Neuronal stem cell (in vitro differentiated cells): ENCODE measurements around the gene NOS3. TPM values are rescaled to one million over a fixed set of nuclear protein-coding genes. Genes with fewer than 3 reads are reported as not detected.

Experiments used
- DNase-seq: peaks from one replicate; pipeline ENCODE4 v3.0.0-alpha.2; 2013; ENCODE audit warnings: low spot score
- H2AFZ ChIP-seq: one replicate; pipeline ENCODE4 v1.6.1; 2013; ENCODE audit warnings: mild to moderate bottlenecking, low read length, inconsistent platforms
- H2AK5ac ChIP-seq: 2 replicates; pipeline ENCODE4 v1.6.1; 2013; ENCODE audit warnings: low read depth, mild to moderate bottlenecking, inconsistent platforms, low read length, moderate library complexity, mixed read lengths
- H2BK120ac ChIP-seq: 2 replicates; pipeline ENCODE4 v1.6.1; 2013; ENCODE audit warnings: low read depth, mild to moderate bottlenecking, inconsistent platforms, low read length, moderate library complexity, mixed read lengths
- H2BK12ac ChIP-seq: one replicate; pipeline ENCODE4 v1.6.1; 2013; ENCODE audit warnings: low read length, inconsistent platforms
- H2BK15ac ChIP-seq: 2 replicates; pipeline ENCODE4 v1.6.1; 2013; ENCODE audit warnings: mild to moderate bottlenecking, low read length, inconsistent platforms, mixed read lengths
- H2BK5ac ChIP-seq: one replicate; pipeline ENCODE4 v1.6.1; 2013; ENCODE audit warnings: inconsistent platforms, mild to moderate bottlenecking, low read length, moderate library complexity
- H3K14ac ChIP-seq: one replicate; pipeline ENCODE4 v1.6.1; 2013; ENCODE audit warnings: low read length, inconsistent platforms
- H3K18ac ChIP-seq: 2 replicates; pipeline ENCODE4 v1.6.1; 2013; ENCODE audit warnings: low read length, inconsistent platforms
- H3K23ac ChIP-seq: 2 replicates; pipeline ENCODE4 v1.6.1; 2013; ENCODE audit warnings: low read depth, mild to moderate bottlenecking, mixed read lengths, low read length, inconsistent platforms; ENCODE audit not compliant: poor library complexity
- H3K27ac ChIP-seq: replicated peaks from 3 replicates; pipeline ENCODE4 v1.5.1; 2013; ENCODE audit warnings: low read length, inconsistent platforms
- H3K27me3 ChIP-seq, 3 experiments: 2 replicates each; pipeline ENCODE4 v1.6.1; 2013; ENCODE audit warnings: low read length in 3 of 3, mild to moderate bottlenecking in 2 of 3, inconsistent platforms in 1 of 3, low read depth in 1 of 3, mixed read lengths in 1 of 3, moderate library complexity in 1 of 3; ENCODE audit not compliant: control insufficient read depth in 3 of 3, insufficient read depth in 3 of 3
- H3K36me3 ChIP-seq, 2 donors: replicated peaks in 1 of 2; 2 replicates each; pipeline ENCODE4 v1.6.1; 2013; ENCODE audit warnings: low read length in 2 of 2; ENCODE audit not compliant: control insufficient read depth in 2 of 2, insufficient read depth in 2 of 2
- H3K4ac ChIP-seq: 2 replicates; pipeline ENCODE4 v1.6.1; 2013; ENCODE audit warnings: inconsistent platforms, mild to moderate bottlenecking, low read length, moderate library complexity
- H3K4me1 ChIP-seq, 2 donors: 1 replicate in 1 of 2; 2 replicates in 1 of 2; pipeline ENCODE4 v1.6.1; 2013; ENCODE audit warnings: low read length in 2 of 2, low read depth in 1 of 2; ENCODE audit not compliant: control insufficient read depth in 2 of 2, insufficient read depth in 1 of 2
- H3K4me2 ChIP-seq: one replicate; pipeline ENCODE4 v1.6.1; 2013; ENCODE audit warnings: mild to moderate bottlenecking, low read length, inconsistent platforms; ENCODE audit not compliant: insufficient read depth, poor library complexity, severe bottlenecking
- H3K4me3 ChIP-seq, 2 donors: 2 replicates each; pipeline ENCODE4 v1.5.1; 2013; ENCODE audit warnings: low read length in 2 of 2, mild to moderate bottlenecking in 2 of 2, inconsistent platforms in 1 of 2, moderate library complexity in 1 of 2
- H3K79me1 ChIP-seq: one replicate; pipeline ENCODE4 v1.6.1; 2013; ENCODE audit warnings: low read depth, mild to moderate bottlenecking, inconsistent platforms, low read length, moderate library complexity
- H3K9ac ChIP-seq: one replicate; pipeline ENCODE4 v1.6.1; 2013; ENCODE audit warnings: mild to moderate bottlenecking, low read depth, low read length, inconsistent platforms; ENCODE audit not compliant: poor library complexity
- H3K9me3 ChIP-seq, 2 donors: replicated peaks in 1 of 2; 2 replicates each; pipeline versions ENCODE3 to v1.6.1; 2013; ENCODE audit warnings: low read length in 2 of 2, mild to moderate bottlenecking in 2 of 2, inconsistent platforms in 1 of 2, low read depth in 1 of 2, mixed read lengths in 1 of 2, moderate library complexity in 1 of 2; ENCODE audit not compliant: control insufficient read depth in 2 of 2, insufficient read depth in 1 of 2
- H4K8ac ChIP-seq: one replicate; pipeline ENCODE4 v1.6.1; 2013; ENCODE audit warnings: low read depth, mild to moderate bottlenecking, inconsistent platforms, low read length, moderate library complexity
- H4K91ac ChIP-seq: one replicate; pipeline ENCODE4 v1.6.1; 2013; ENCODE audit warnings: low read length, low read depth, mild to moderate bottlenecking, inconsistent platforms; ENCODE audit not compliant: poor library complexity
- WGBS, 2 donors: extraction: QIAGEN DNeasy Blood & Tissue Kit; methylation state at CpG; one replicate each; pipeline ENCODE4 v1.1.7; 2013; ENCODE audit warnings: missing lambda C conversion rate in 2 of 2, mixed read lengths in 1 of 2; ENCODE audit not compliant: insufficient read length in 2 of 2, insufficient replicate concordance in 1 of 2; ENCODE audit errors: extremely low coverage in 2 of 2; 5-methylcytosine and 5-hydroxymethylcytosine counted together
- polyA plus RNA-seq, 2 experiments: library from polyadenylated mRNA; stranded (reverse); fragments of 200-250 nt; gene quantifications; one replicate each; pipeline ENCODE4 v1.2.3, GENCODE V29; 2013

Gene NOS3
- 5.4 TPM for polyA plus RNA-seq (2013, experiment 1 of 2)
- 5.6 TPM for polyA plus RNA-seq (2013, experiment 2 of 2)

- Histone ChIP-seq H3K9ac (no peak within 1 kb of the TSS), H3K4me2 (no peak within 1 kb of the TSS), H3K4ac (no peak within 1 kb of the TSS), H4K8ac (no peak within 1 kb of the TSS), H3K9me3 (peaks cover 5 to 18% of the 10 kb centered on the region in 2 donors), H3K4me3 (peak within 1 kb of the TSS in 1 of 2 donors; percentile 36), H4K91ac (no peak within 1 kb of the TSS), H3K79me1 (no peaks in the 10 kb centered on the region), H2BK12ac (no peak within 1 kb of the TSS), H3K14ac (no peak within 1 kb of the TSS), H2BK5ac (no peak within 1 kb of the TSS), H3K18ac (no peak within 1 kb of the TSS), H2AFZ (no peak within 1 kb of the TSS), H3K4me1 (peaks cover 17 to 24% of the 10 kb centered on the region in 2 donors), H3K27ac (no peak within 1 kb of the TSS), H3K23ac (no peak within 1 kb of the TSS), H2AK5ac (no peak within 1 kb of the TSS), H3K27me3 (no peaks in the 10 kb centered on the region), H2BK120ac (no peak within 1 kb of the TSS), H3K36me3 (no peaks in the 10 kb centered on the region), H2BK15ac (no peak within 1 kb of the TSS)
- DNase-seq = no peak
- no CpG with 5 or more reads among the region's 12 CpGs for WGBS, 2 donors
These were observed at the start of gene NOS3 for GRCh38 chr7:150990416-150991186. TSS of gene NOS3 (plus strand) at chr7:150991017. CDS start at chr7:150993804, 2,787 bp downstream.

- no peak for DNase-seq
- Histone ChIP-seq H4K8ac (no peak overlapping the region), H3K4me3 (no peak overlapping the region), H3K9ac (no peak overlapping the region), H3K4me1 (peaks cover 10 to 12% of the 10 kb centered on the region in 2 donors), H3K18ac (peak overlapping the region; percentile 27), H3K4me2 (no peak overlapping the region), H2AFZ (peak overlapping the region; percentile 34), H2BK15ac (peak overlapping the region; percentile 14), H3K4ac (no peak overlapping the region), H3K27me3 (peaks cover 0 to 27% (median 0%) of the 10 kb centered on the region in 3 experiments), H3K27ac (no peak overlapping the region), H2BK5ac (no peak overlapping the region), H3K79me1 (no peaks in the 10 kb centered on the region), H3K9me3 (no peaks in the 10 kb centered on the region), H2BK12ac (no peak overlapping the region), H2AK5ac (no peak overlapping the region), H3K23ac (peak overlapping the region; percentile 80), H3K36me3 (no peaks in the 10 kb centered on the region), H2BK120ac (no peak overlapping the region), H3K14ac (no peak overlapping the region), H4K91ac (no peak overlapping the region)
- no CpG with 5 or more reads among the region's 15 CpGs for WGBS, 2 donors
These were observed 49.3 kb upstream of the NOS3 start for GRCh38 chr7:150941351-150942000.

- no peak for DNase-seq
These were observed 48.7 kb upstream of the NOS3 start for GRCh38 chr7:150942001-150942590.

More at GRCh38 chr7:150942001-150942590, 48.7 kb upstream of the NOS3 start:
- Histone ChIP-seq H3K14ac (peak overlapping the region; percentile 47), H3K23ac (peak overlapping the region; percentile 50), H3K9ac (peak overlapping the region; percentile 61), H2AFZ (peak overlapping the region; percentile 34), H2BK120ac (no peak overlapping the region), H3K9me3 (no peaks in the 10 kb centered on the region), H4K91ac (no peak overlapping the region), H3K4me1 (peaks cover 10 to 13% of the 10 kb centered on the region in 2 donors), H2BK15ac (peak overlapping the region; percentile 63), H3K27ac (no peak overlapping the region), H2BK5ac (no peak overlapping the region), H2AK5ac (peak overlapping the region; percentile 12), H3K4ac (no peak overlapping the region), H3K36me3 (no peaks in the 10 kb centered on the region), H3K4me3 (no peak overlapping the region), H3K79me1 (no peaks in the 10 kb centered on the region), H3K18ac (peak overlapping the region; percentile 15), H3K4me2 (no peak overlapping the region), H3K27me3 (peaks cover 0 to 25% (median 0%) of the 10 kb centered on the region in 3 experiments), H4K8ac (peak overlapping the region; percentile 84), H2BK12ac (peak overlapping the region; percentile 52)
- WGBS, 2 donors = no CpG with 5 or more reads among the region's 14 CpGs
